Fibroblast of the conjunctiva (primary cell): ENCODE data around the gene CHMP3.
"Not testable (repeated sequence)": the region's sequence is repeated elsewhere in the genome, so short reads cannot be mapped to it uniquely, and the experiment has no call there.

Experiments
- DNase-seq: peaks from one replicate; pipeline ENCODE4 v3.0.0-alpha.2; 2010; ENCODE audit warnings: low read depth

Gene CHMP3

GRCh38 chr2:86549440-86549839 is 13.8 kb downstream of the CHMP3 start:
- DNase-seq, result not testable (repeated sequence)

- not testable (repeated sequence) for DNase-seq
These were observed 14.3 kb downstream of the CHMP3 start for GRCh38 chr2:86548913-86549396.

GRCh38 chr2:86548165-86548912 is 14.9 kb downstream of the CHMP3 start:
- DNase-seq, result not testable (repeated sequence)

GRCh38 chr2:86545296-86545924 is 17.8 kb downstream of the CHMP3 start:
- DNase-seq, result not testable (repeated sequence)

GRCh38 chr2:86544278-86545099 is 18.8 kb downstream of the CHMP3 start:
- DNase-seq, result not testable (repeated sequence)

- no peak for DNase-seq
These were observed 19.4 kb downstream of the CHMP3 start for GRCh38 chr2:86543793-86544192.

DNA sequence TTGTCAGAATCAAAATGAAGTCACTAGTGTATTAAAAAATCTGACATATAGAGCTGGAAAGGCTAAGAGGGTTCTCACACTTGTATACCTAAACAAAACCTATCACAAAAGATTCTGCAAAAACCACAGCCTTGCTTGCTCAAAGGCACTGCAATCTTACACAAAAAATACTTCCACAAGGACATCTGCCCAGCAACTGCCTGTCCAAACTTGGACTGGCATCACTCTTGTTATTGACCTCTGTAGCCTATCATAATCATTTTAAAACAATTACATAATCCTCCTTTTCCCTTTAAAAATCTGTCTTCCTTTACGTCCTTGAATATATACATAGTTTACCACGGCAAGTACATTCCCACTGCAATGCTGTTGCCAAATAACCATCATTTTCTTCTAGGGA is 19.9 kb downstream of the CHMP3 start:
- no peak for DNase-seq

DNA sequence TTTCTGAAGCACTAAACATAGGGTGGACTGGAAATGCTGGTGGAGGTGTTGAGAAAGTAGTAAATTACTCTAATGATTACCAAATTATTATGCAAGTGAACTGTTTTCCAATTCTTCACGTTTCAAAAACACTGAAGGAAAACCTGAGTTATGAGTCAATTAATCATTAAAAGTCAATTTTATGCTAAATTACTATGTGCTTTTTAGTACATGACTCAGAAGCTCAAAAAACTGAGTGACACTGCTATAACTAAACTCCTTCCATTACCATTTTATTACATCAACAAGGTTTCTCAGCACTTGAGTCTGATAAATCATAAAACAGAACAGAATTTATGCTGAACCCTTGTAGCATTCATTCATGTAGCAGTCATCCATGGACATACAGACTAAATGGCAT is 20.4 kb downstream of the CHMP3 start:
- DNase-seq, result no peak

- no peak for DNase-seq
These were observed 21.9 kb downstream of the CHMP3 start for GRCh38 chr2:86541334-86541733.

GRCh38 chr2:86533589-86533988 is 29.7 kb downstream of the CHMP3 start:
- no peak for DNase-seq

DNA sequence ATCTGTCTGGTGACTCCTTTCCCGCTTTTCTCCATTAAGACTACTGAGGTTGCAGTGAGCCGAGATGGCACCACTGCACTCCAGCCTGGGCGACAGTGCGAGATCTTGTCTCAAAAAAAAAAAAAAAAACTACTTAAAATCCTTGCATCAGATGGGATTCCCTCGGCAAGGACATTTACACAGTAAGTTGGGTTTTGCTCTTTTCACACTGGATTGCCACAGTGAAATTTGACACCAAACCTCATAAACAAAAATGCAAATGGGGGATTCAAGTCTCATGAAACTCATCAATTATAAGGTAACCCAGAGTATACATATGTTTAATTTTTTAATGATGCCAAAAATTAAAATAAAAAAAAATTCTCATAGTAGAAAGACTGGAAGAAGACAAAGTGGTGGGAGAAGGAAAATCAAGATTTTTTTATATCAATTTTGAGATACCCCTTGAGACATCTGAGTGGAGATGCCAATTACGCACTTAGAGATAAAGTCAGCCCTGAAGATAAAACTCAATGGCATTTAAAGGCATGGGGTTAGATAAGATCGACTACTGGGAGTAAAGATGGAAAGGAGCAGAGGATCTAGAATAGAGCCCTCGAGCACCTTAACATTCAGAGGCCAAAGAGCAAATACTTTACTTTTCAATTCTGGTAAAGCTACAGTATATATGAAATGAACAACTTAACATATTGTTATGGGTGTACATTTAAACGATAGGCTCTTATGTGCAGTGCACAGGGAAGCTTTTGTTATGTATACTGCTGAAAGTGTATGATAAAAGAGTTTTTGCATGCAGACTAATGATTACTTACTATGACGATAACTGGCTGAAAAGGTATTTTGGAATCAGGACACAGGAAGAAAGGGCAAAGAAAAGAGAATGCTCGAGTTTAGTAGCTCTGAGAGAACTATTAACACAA is 37.6 kb downstream of the CHMP3 start:
- no peak for DNase-seq

- DNase-seq, result no peak
These were observed 39.8 kb downstream of the CHMP3 start for GRCh38 chr2:86523491-86523890.

- no peak for DNase-seq
These were observed 40.5 kb downstream of the CHMP3 start for GRCh38 chr2:86522711-86523110.

DNA sequence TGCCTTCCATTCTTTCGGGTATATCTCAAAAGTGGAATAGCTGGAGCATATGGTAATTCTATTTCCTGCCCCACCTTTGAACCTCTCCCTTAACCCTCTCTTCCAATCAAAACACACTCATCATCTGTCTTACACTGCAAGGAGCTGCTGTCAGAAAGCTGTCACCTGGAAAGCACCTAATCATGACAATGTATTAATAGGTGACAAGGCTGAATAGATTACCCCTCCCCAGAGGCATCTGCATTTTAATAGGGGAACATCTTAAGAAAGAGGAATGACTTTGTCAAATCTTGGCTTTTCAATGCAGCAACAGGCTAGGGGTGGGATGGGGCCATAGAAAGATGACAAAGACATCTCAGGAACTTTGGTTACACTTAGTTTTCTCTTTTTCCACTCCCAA is 41.3 kb downstream of the CHMP3 start:
- DNase-seq, result no peak

- DNase-seq, result no peak
These were observed 43.1 kb downstream of the CHMP3 start for GRCh38 chr2:86520153-86520552.

- DNase-seq, result no peak
These were observed 43.9 kb downstream of the CHMP3 start for GRCh38 chr2:86519349-86519748.

- DNase-seq, result no peak
These were observed 44.8 kb downstream of the CHMP3 start for GRCh38 chr2:86518481-86518880.

GRCh38 chr2:86513948-86514660 is 49.1 kb downstream of the CHMP3 start:
- DNase-seq, result no peak

GRCh38 chr2:86512892-86513291 is 50.4 kb downstream of the CHMP3 start:
- no peak for DNase-seq

GRCh38 chr2:86512034-86512433 is 51.2 kb downstream of the CHMP3 start:
- DNase-seq, result no peak

DNA sequence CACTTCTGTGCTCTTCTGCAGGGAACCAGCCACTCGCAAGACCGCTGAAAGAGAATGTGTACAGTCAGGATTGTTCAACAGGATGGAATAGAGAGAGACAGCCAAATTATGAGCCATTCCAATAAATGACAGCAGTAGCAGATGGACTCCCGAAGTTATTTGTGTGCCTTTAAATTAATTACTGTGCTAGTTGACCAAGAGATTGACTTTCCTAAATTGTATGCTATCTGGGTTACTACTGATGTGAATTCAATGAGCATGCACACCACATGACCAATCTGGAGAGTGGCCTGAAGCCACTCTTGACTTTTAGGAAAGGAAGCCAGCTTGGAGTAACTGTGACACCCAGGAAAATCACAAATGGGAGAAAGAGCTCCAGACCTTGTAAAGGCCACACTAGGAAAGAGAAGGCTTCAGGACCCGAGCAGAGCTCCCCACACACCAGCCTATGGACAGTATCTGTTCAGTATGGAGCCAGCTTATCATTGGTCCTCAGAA is 52.8 kb downstream of the CHMP3 start:
- no peak for DNase-seq
